ENCODE data around the gene CCDC154. TPM values are rescaled to one million over a fixed set of nuclear protein-coding genes. Genes with fewer than 3 reads are reported as not detected.

CCDC154 gene
- total RNA-seq, 2 donors from 2014 or later = 1.9 to 2.2 TPM

DNA sequence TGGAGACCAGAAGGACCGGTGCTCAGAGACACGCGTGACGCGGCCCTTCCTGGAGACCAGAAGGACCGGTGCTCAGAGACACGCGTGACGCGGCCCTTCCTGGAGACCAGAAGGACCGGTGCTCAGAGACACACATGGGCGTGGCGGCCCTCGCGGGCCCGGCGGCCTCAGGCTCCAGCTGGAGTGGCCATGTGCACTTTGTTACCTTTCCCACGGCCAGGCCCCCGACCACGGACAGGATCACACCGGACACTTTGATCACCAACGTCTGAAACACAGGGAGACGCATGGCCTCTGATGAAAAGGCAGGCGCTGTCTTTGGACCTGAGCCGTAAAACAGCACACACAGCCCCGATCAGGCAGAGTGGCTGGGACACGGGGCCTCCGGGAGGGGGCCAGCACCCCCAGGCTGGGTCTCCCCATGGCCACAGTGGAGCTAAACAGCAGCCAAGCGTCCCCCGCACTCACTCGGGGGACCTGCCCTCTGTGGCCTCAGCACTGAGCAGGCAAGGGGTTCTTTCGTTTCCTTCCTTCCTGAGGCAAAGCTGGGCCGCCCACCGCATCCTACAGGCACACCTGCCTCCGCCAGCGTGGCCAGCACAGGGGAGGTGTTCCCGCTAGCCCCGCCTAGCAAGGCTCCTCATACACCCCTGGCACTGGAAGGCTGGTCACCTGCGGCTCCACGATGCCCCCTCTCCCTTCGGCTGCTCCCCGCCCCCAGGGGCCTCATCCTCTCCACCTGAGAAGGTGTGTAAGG, 13.3 kb upstream of the CCDC154 start:
- H3K4me1 Mint-ChIP-seq = no peaks in the 10 kb centered on the region
- no peaks in the 10 kb centered on the region for H3K27me3 Mint-ChIP-seq (ENCODE audit: insufficient read depth)
- no peak overlapping the region for H3K9ac ChIP-seq (ENCODE audit: extremely low read depth, low read length, poor library complexity, severe bottlenecking)
- H3K9me3 ChIP-seq (ENCODE audit: control insufficient read depth, low read length) = no peaks in the 10 kb centered on the region
- no peak overlapping the region for H3K27ac ChIP-seq (ENCODE audit: low read depth, low read length)
- no peak overlapping the region for H3K27ac Mint-ChIP-seq
- H3K27me3 ChIP-seq (ENCODE audit: control insufficient read depth, insufficient read depth, low read length, poor library complexity, severe bottlenecking) = no peaks in the 10 kb centered on the region
- H3K4me3 ChIP-seq (ENCODE audit: low read length) = no peak overlapping the region
- H3K4me1 ChIP-seq (ENCODE audit: control insufficient read depth, insufficient read depth, low read length) = no peaks in the 10 kb centered on the region
- peaks cover 13% of the 10 kb centered on the region for H3K36me3 ChIP-seq (ENCODE audit: control insufficient read depth, insufficient read depth, low read length)
- H3K9me3 Mint-ChIP-seq = no peaks in the 10 kb centered on the region
- no peak for DNase-seq
- H3K4me3 Mint-ChIP-seq = no peak overlapping the region
- TF ChIP-seq, protein P1, sequence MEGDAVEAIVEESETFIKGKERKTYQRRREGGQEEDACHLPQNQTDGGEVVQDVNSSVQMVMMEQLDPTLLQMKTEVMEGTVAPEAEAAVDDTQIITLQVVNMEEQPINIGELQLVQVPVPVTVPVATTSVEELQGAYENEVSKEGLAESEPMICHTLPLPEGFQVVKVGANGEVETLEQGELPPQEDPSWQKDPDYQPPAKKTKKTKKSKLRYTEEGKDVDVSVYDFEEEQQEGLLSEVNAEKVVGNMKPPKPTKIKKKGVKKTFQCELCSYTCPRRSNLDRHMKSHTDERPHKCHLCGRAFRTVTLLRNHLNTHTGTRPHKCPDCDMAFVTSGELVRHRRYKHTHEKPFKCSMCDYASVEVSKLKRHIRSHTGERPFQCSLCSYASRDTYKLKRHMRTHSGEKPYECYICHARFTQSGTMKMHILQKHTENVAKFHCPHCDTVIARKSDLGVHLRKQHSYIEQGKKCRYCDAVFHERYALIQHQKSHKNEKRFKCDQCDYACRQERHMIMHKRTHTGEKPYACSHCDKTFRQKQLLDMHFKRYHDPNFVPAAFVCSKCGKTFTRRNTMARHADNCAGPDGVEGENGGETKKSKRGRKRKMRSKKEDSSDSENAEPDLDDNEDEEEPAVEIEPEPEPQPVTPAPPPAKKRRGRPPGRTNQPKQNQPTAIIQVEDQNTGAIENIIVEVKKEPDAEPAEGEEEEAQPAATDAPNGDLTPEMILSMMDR (conservative IDR thresholded peaks at IDR 0.05) = no peak
- H3K36me3 Mint-ChIP-seq (ENCODE audit: low read depth) = peaks cover 32% of the 10 kb centered on the region
- 94 to 96% methylated on average over 13 to 42 of the region's 42 CpGs for WGBS, 2 experiments (ENCODE audit: insufficient coverage in 1 of 2, insufficient read length in 1 of 2)

DNA sequence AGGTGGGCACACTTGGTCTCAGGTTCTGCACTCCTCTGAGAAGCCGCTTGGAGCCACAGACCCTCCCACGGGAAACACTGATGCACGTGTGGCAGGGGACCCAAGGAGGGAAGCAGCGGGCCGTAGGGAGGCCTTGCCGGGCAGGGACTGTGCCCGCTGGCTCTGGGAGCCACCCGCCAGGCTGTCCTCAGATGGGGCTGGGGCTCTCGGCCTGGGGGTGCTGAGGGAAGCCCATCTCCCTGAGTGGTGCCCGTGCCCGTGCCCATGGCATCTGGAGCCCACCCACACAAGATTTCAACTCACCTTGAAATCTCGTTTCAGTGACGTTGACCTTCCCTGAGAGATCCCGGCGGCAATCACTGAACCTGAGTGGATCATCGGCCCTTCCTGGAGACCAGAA, 12.6 kb upstream of the CCDC154 start:
- Mint-ChIP-seq H3K4me3 (no peak overlapping the region), H3K9me3 (no peaks in the 10 kb centered on the region), H3K27me3 (ENCODE audit: insufficient read depth) (no peaks in the 10 kb centered on the region), H3K36me3 (ENCODE audit: low read depth) (peaks cover 27% of the 10 kb centered on the region), H3K4me1 (no peaks in the 10 kb centered on the region), H3K27ac (no peak overlapping the region)
- no peaks in the 10 kb centered on the region for H3K9me3 ChIP-seq (ENCODE audit: control insufficient read depth, low read length)
- H3K27me3 ChIP-seq (ENCODE audit: control insufficient read depth, insufficient read depth, low read length, poor library complexity, severe bottlenecking) = no peaks in the 10 kb centered on the region
- TF ChIP-seq, protein P1 (conservative IDR thresholded peaks at IDR 0.05) = no peak
- DNase-seq = no peak
- WGBS, 2 experiments (ENCODE audit: insufficient coverage in 1 of 2, insufficient read length in 1 of 2) = 90 to 96% methylated on average over 14 to 16 of the region's 16 CpGs
- no peak overlapping the region for H3K9ac ChIP-seq (ENCODE audit: extremely low read depth, low read length, poor library complexity, severe bottlenecking)
- H3K27ac ChIP-seq (ENCODE audit: low read depth, low read length) = no peak overlapping the region
- H3K36me3 ChIP-seq (ENCODE audit: control insufficient read depth, insufficient read depth, low read length) = peaks cover 11% of the 10 kb centered on the region
- H3K4me3 ChIP-seq (ENCODE audit: low read length) = no peak overlapping the region
- no peaks in the 10 kb centered on the region for H3K4me1 ChIP-seq (ENCODE audit: control insufficient read depth, insufficient read depth, low read length)

DNA sequence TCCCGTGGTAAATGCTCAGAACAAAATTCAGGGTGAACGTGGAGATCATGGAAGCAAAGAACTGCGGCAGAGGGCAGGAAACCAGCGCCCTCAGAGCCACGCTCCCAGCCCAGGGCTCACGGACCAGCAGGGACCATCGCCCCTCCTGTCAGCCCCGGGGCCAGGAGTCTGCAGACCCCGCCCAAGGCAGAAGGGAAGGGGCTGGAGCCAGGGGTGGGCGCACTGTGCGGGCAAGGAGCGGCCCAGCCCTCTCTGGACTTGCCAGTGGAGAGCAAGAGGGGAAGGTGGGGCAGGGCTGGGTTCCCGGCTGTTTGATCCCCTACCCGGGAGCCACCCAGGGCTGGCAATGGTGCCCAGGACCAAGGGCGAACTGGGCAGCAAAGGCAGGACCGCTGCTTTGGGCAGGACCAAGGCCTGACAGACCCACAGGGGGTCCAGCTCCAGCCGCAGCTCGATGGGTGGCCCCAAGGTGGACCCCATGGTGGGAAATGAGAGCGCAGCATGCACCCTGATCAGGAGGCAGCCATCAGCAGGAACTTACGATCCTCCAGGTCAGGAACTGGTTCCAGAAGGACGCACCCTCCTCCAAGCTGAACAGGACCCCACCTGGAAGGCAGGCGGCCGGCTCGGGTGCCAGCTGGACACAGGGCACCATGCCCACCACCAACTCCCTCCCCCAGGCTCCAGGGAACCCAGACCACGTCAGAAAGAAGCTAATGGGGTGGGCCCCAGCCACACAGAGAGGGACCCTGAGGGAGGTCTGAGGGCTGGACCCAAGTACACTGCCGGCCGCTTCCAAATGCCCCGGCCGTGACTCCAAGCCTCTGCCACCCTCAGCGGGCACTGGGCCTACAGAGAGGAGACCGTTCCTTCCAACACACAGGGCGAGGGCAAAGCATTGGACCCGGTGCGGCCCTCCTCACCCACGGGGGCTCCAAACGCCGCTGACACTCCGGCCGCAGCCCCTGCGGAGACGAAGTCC, 11.1 kb upstream of the CCDC154 start:
- H3K27me3 Mint-ChIP-seq (ENCODE audit: insufficient read depth) = no peaks in the 10 kb centered on the region
- H3K9me3 ChIP-seq (ENCODE audit: control insufficient read depth, low read length) = no peaks in the 10 kb centered on the region
- peaks cover 17% of the 10 kb centered on the region for H3K36me3 ChIP-seq (ENCODE audit: control insufficient read depth, insufficient read depth, low read length)
- WGBS, 2 experiments (ENCODE audit: insufficient coverage in 1 of 2, insufficient read length in 1 of 2) = 89 to 92% methylated on average over 24 to 40 of the region's 41 CpGs
- H3K4me3 Mint-ChIP-seq = no peak overlapping the region
- no peaks in the 10 kb centered on the region for H3K9me3 Mint-ChIP-seq
- no peak overlapping the region for H3K9ac ChIP-seq (ENCODE audit: extremely low read depth, low read length, poor library complexity, severe bottlenecking)
- no peak for DNase-seq
- H3K4me1 Mint-ChIP-seq = no peaks in the 10 kb centered on the region
- TF ChIP-seq, protein P1 (conservative IDR thresholded peaks at IDR 0.05) = no peak
- no peak overlapping the region for H3K27ac Mint-ChIP-seq
- H3K4me1 ChIP-seq (ENCODE audit: control insufficient read depth, insufficient read depth, low read length) = no peaks in the 10 kb centered on the region
- H3K27ac ChIP-seq (ENCODE audit: low read depth, low read length) = no peak overlapping the region
- H3K27me3 ChIP-seq (ENCODE audit: control insufficient read depth, insufficient read depth, low read length, poor library complexity, severe bottlenecking) = no peaks in the 10 kb centered on the region
- H3K4me3 ChIP-seq (ENCODE audit: low read length) = no peak overlapping the region
- peaks cover 27% of the 10 kb centered on the region for H3K36me3 Mint-ChIP-seq (ENCODE audit: low read depth)

Measured in endodermal cell (in vitro differentiated cells).